Stimulated activated CD8-positive, alpha-beta memory T cell treated with anti-CD3 and anti-CD28 coated beads, Interleukin-4, amount 100 ng/mL, for 48 hours (primary cell): ENCODE data around the gene NHLRC3.
"Not testable (repeated sequence)": the region's sequence is repeated elsewhere in the genome, so short reads cannot be mapped to it uniquely, and the experiment has no call there.

Experiments used
- DNase-seq: peaks from one replicate; pipeline ENCODE4 v3.0.0-alpha.2; 2020

Gene NHLRC3

GRCh38 chr13:39048806-39049205 lies 10.6 kb downstream of the NHLRC3 start:
- DNase-seq, result no peak

DNA sequence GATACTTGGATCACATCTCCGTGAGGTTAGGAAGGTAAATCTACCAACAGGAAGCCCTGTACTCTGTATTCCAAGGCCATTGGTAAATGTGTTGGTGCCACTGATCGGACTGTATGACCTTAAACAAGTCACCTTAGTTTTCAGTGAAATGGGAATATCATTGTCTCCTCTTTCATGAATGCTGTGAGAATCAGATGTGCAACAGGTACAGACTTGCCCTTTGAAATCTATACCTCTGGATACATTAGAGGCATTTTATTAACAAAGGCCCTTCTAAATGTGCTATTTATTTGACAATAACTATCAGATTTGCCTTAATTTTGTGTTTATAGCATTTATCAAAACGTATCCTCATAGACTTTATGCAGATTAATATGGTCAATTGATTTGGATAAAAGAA lies 11.0 kb downstream of the NHLRC3 start:
- DNase-seq, result no peak

- DNase-seq, result no peak
These were observed 12.9 kb downstream of the NHLRC3 start for GRCh38 chr13:39051157-39051556.

DNA sequence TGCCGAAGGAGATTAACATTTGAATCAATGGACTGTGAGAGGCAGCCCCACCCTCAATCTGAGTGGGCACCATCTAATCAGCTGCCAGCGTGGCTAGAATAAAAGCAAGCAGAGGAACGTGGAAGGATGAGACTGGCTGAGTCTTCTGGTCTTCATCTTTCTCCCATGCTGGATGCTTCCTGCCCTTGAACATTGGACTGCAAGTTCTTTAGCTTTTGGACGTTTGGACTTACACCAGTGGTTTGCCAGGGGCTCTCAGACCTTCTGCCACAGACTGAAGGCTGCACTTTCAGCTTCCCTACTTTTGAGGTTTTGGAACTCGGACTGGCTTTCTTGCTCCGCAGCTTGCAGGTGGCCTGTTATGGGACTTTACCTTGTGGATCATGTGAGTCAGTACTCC lies 14.7 kb downstream of the NHLRC3 start:
- DNase-seq, result no peak

- no peak for DNase-seq
These were observed 15.9 kb downstream of the NHLRC3 start for GRCh38 chr13:39054112-39054511.

DNA sequence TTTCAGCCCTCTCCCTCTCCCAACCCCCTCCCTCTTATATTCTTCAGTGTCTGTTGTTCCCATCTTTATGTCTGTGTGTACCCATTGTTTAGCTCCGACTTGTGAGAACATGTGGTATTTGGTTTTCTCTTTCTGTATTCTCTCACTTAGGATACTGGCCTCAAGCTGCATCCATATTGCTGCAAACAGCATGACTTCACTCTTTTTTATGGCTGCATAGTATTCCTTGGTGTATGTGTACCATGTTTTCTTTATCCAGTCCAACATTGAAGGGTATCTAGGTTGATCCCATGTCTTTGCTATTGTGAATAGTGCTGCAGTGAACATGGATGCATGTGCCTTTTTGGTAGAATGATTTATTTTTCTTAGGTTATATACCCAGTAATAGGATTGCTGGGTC lies 17.8 kb downstream of the NHLRC3 start:
- DNase-seq, result no peak

DNA sequence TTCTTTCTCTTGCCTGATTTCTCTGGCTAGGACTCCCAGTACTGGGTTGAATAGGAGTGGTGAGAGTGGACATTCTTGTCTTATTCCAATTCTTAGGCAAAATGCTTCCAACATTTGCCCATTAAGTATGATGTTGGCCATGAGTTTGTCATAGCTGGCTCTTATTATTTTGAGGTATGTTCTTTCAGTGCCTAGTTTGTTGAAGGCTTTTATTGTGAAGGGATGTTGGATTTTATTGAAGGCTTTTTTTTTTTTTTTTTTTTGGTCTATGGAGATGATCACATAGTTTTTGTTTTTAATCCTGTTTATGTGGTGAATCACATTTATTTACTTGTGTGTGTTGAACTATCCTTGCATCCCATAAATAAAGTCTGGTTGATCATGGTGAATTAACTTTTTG lies 19.8 kb downstream of the NHLRC3 start:
- DNase-seq, result no peak

GRCh38 chr13:39062004-39062403 lies 23.7 kb downstream of the NHLRC3 start:
- no peak for DNase-seq

DNA sequence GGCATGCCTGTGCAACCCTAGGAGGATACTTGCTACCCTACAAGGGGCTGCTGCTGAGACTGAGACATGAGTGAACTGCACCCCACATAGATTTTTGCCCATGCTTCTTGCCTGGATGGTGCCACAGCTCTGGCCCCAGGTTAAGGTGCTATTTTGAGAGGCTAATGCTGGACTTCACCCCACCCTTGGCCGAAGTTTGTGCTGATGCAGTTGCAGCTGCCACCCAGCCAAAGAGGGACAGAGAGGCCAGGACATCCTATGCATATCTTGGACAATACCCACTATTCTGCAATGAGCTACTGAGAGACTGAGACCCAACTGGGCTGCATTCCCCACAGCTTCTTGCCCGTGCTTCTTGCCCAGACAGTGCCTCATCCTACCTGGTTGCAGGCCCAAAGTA lies 34.6 kb downstream of the NHLRC3 start:
- DNase-seq, result no peak

GRCh38 chr13:39073983-39074382 lies 35.7 kb downstream of the NHLRC3 start:
- no peak for DNase-seq

DNA sequence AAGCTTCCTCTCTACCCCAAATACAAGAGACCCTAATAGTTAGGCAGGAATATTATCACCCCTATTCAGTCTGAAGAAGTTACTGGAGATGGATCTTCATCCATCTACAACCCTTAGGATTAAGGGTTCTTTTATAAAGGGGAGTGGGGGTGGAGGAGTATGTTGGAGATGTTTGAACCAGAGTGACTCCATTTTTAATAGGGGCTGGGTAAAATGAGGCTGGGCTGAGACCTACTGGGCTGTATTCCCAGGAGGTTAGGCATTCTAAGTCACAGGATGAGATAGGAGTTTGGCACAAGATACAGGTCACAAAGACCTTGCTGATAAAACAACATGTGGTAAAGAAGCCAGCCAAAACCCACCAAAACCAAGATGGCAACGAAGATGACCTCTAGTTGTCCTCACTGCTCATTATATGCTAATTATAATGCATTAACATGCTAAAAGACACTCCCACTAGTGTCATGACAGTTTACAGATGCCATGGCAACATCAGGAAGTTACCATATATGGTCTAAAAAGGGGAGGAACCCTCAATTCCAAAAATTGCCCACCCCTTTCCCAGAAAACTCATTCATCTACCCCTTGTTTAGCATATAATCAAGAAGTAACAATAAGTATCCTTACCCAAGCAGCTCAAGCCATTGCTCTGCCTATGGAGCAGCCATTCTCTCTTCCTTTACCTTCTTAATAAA lies 48.1 kb downstream of the NHLRC3 start:
- DNase-seq, result not testable (repeated sequence)

DNA sequence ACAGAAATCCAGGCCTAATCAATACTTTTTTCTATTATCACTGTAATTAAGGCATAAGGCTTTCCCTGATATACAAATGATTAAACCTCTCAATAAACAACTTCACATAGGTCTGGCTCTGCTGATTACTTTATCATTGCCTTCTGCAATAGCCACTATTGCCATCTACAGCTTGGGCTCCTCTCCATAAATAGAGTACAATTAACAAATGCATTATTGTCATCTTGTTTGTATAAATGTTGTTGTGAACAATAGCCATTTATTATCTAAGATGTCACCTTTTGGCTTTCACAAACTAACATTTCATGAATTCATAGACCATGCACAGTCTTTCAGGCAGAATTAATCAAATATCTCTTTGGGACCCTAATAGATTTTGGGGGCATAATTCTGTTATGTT lies 53.3 kb downstream of the NHLRC3 start:
- no peak for DNase-seq

GRCh38 chr13:39095500-39095899 lies 57.2 kb downstream of the NHLRC3 start:
- no peak for DNase-seq

DNA sequence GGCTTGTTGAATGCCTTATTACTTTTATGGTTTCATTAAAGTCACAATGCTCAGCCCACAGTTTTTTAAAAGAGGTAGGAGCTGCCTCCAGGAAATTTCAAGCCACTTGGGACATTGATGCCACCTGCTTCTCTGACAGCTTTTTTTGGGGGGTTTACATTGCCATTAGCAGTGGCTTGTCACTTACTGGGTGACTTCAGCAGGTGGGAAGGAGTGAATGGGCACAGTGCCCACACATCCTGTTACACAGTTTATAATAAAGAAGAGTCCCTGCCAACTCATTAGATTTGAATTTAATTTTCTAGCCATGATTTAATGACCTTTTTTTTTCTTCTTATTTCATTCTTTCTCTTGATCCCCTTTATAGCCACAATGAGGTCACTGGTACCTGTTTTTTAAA lies 61.0 kb downstream of the NHLRC3 start:
- DNase-seq, result no peak
